Muscle of leg (tissue), 11 donors: ENCODE results near the gene KIAA0825. TPM values are rescaled to one million over a fixed set of nuclear protein-coding genes. Genes with fewer than 3 reads are reported as not detected.

Experiments used
- DNase-seq: peaks from one replicate; pipeline ENCODE4 v3.0.0; 2013
- H3K27ac ChIP-seq: one replicate; pipeline ENCODE4 v1.5.1; 2013; ENCODE audit warnings: mild to moderate bottlenecking, low read length, control low read depth
- H3K27me3 ChIP-seq: one replicate; pipeline ENCODE4 v1.6.1; 2013; ENCODE audit warnings: low read length; ENCODE audit not compliant: control insufficient read depth, insufficient read depth
- H3K36me3 ChIP-seq: one replicate; pipeline ENCODE4 v1.6.1; 2013; ENCODE audit warnings: low read length; ENCODE audit not compliant: control insufficient read depth, insufficient read depth
- H3K4me1 ChIP-seq: one replicate; pipeline ENCODE4 v1.6.1; 2013; ENCODE audit warnings: low read length; ENCODE audit not compliant: control insufficient read depth, insufficient read depth
- H3K4me3 ChIP-seq: one replicate; pipeline ENCODE4 v1.5.1; 2013; ENCODE audit warnings: low read length, control low read depth
- H3K9me3 ChIP-seq: replicated peaks from 2 replicates; pipeline ENCODE4 v1.6.1; 2013; ENCODE audit warnings: low read depth, low read length; ENCODE audit not compliant: control insufficient read depth
- WGBS: methylation state at CpG from one replicate; pipeline ENCODE4 v1.1.5; 2013; ENCODE audit warnings: missing lambda C conversion rate; ENCODE audit not compliant: insufficient coverage; 5-methylcytosine and 5-hydroxymethylcytosine counted together
- polyA plus RNA-seq, 8 donors: library from polyadenylated mRNA; unstranded; fragments of 120-200 nt; gene quantifications; one replicate each; pipeline versions ENCODE4 v1.2.1 to v1.2.3, GENCODE V29; 2013; ENCODE audit warnings: inconsistent platforms in 1 of 8, low replicate concordance in 1 of 8; ENCODE audit not compliant: insufficient read length in 8 of 8, insufficient read depth in 1 of 8
- total RNA-seq: library from RNA; stranded (reverse); fragments of 120-200 nt; gene quantifications from one replicate; pipeline ENCODE4 v1.2.4, GENCODE V29; 2013

KIAA0825 gene
- total and polyA plus RNA-seq, 9 donors = 1.6 to 5.6 (median 2.2) TPM

DNA sequence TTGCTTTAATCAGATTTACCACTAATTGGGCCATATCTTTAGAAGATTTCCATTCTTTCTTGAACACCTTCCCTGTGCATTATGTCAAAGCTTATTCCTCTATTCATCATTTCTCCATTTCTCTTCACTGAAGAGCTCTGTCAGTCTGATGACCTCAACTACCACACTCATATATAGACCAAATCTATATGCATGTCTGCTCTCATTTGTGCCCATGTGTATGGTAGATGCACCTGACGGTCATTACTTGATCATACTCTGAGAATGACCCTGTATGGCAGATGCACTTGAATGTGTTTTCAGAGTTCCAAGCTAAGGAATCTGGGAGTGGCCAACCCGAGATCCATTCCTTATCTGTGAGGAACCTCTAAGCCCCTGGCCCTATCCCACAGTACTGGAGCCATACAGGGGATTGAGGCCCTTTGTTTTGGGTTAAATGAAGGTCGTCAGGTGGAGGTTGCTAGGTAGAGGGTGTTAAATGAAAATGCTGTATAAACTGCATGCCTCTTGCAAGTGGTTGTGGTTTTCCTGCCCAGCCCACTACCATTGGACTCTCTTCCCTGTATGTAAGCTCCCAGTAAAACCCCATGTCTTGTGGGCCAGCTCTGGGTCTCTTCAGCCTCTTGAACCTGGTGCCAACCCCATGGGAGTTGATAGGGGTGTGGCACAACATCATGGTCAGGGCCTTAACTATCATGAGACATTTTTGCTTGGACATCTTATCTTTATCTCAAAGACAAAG is 229.5 kb downstream of the KIAA0825 start:
- Histone ChIP-seq H3K4me3 (no peak overlapping the region), H3K9me3 (no peaks in the 10 kb centered on the region), H3K27me3 (no peaks in the 10 kb centered on the region), H3K27ac (no peak overlapping the region), H3K4me1 (no peaks in the 10 kb centered on the region), H3K36me3 (no peaks in the 10 kb centered on the region)
- no peak for DNase-seq
- WGBS = no CpG with 5 or more reads among the region's 3 CpGs

DNA sequence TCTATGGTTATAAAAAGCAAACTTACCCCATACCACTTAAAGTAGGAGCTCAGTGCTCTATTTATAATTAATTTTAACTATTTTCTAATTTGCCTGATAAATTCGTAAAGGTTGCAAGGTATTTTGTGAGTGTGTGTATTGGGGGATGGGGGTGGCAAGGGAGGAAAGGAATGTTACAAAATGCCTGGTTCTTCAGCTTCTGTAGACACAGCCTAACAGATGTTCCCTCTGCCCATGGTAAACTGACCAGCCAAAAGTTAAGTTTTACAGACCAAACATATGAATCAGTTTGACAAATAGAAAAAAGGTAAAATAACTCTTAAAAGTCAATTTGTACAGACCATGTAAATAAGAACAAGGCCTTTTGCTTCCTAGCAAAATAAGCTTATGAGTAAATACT is 232.6 kb downstream of the KIAA0825 start:
- Histone ChIP-seq H3K4me3 (no peak overlapping the region), H3K4me1 (no peaks in the 10 kb centered on the region), H3K9me3 (no peaks in the 10 kb centered on the region), H3K27me3 (no peaks in the 10 kb centered on the region), H3K27ac (no peak overlapping the region), H3K36me3 (no peaks in the 10 kb centered on the region)
- no CpG with 5 or more reads among the region's 1 CpG for WGBS
- DNase-seq = no peak

DNA sequence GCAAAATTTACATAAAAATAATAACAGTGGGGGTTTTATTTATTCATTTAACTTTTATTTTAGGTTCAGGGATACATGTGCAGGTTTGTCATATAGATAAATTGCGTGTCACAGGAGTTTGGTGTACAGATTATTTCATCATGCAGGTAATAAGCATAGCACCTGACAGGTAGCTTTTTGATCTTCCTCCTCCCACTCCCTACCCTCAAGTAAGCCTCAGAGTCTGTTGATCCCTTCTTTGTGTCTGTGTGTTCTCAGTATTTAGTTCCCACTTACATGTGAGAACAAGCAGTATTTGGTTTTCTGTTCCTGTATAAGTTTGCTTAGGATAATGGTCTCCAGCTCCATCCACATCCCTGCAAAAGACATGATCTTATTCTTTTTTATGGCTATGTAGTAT is 240.3 kb downstream of the KIAA0825 start:
- DNase-seq = no peak
- no peaks in the 10 kb centered on the region for H3K27me3 ChIP-seq
- no peaks in the 10 kb centered on the region for H3K9me3 ChIP-seq
- H3K4me1 ChIP-seq = no peaks in the 10 kb centered on the region
- no peak overlapping the region for H3K27ac ChIP-seq
- no CpG with 5 or more reads among the region's 1 CpG for WGBS
- no peak overlapping the region for H3K4me3 ChIP-seq
- H3K36me3 ChIP-seq = no peaks in the 10 kb centered on the region

DNA sequence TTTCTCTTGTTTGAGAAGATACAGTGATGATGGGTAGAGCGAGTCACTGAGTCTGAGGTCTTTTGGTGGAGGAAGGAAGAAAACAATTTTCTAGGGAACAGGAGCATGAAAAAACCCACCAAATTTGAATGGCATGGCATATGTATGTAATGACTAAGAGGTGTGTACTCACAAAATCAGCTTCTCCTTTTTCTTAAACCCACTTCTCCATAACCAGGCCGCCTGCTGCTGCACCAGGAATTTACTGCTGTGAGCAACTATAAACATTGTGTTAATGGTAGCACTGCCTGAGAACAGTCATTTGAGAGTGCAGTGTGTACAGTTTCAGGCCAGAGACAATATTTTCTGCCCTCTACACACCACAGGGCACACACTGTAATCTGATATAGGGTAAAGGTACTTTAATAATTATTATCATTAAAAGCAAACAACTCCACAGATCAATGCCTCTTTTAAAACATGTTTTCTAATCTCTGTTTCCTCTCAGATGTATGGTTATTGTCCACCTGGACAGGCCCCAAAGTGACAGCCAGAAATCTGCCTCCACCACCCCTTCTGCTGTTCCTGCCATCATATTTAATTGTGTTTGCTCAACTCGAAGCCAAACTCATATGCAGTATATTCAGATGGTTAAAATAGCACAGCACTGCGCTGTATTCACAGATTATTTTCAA is 241.6 kb downstream of the KIAA0825 start:
- Histone ChIP-seq H3K4me3 (no peak overlapping the region), H3K27me3 (no peaks in the 10 kb centered on the region)
- no CpG with 5 or more reads among the region's 4 CpGs for WGBS

DNA sequence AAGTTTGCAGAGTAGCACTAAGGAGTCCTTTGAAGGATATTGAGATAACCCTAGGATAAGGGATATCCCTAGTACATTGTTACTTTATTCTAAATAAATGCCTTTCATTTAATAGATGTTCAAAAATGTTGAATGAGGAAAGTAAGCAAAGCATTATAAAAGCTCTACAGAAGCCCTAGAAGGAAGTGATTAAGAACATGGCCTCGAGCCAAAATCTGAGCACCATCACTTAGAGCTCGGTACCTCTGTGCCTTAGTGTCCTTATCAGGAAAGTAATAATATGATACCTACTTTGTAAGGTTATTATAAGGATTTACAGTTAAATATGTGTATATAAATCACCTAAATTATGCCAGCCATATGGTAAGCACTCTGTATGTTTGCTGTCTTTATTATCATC is 242.6 kb downstream of the KIAA0825 start:
- Histone ChIP-seq H3K27ac (no peak overlapping the region), H3K36me3 (no peaks in the 10 kb centered on the region), H3K4me1 (no peaks in the 10 kb centered on the region), H3K4me3 (no peak overlapping the region), H3K27me3 (no peaks in the 10 kb centered on the region), H3K9me3 (no peaks in the 10 kb centered on the region)
- WGBS = no CpG with 5 or more reads among the region's 2 CpGs
- DNase-seq = no peak

More for the DNA sequence above, 241.6 kb downstream of the KIAA0825 start:
- H3K4me1 ChIP-seq = no peaks in the 10 kb centered on the region
- no peaks in the 10 kb centered on the region for H3K36me3 ChIP-seq
- no peak for DNase-seq
- no peaks in the 10 kb centered on the region for H3K9me3 ChIP-seq
- no peak overlapping the region for H3K27ac ChIP-seq

DNA sequence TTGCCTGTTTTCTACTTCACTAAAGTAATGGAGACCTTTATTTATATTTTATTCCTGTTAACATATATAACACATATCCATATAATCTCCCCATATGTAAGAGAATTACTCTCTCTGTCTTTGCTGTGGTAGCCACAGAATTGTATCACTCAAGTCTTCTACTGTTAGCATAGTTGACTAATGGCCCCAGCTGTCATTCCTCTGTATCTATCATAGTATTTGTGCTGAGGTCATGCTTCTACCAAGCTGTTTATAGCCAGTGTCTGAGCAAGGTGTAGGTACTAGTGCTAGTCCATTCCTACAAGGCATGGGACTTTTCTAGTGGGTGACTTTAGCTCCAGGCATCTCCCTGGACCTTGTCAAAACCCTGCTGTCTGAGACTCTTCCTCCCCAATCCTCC is 244.1 kb downstream of the KIAA0825 start:
- H3K27ac ChIP-seq = no peak overlapping the region
- no peaks in the 10 kb centered on the region for H3K36me3 ChIP-seq
- no peak for DNase-seq
- H3K9me3 ChIP-seq = no peaks in the 10 kb centered on the region
- H3K27me3 ChIP-seq = no peaks in the 10 kb centered on the region
- H3K4me3 ChIP-seq = no peak overlapping the region
- no peaks in the 10 kb centered on the region for H3K4me1 ChIP-seq

DNA sequence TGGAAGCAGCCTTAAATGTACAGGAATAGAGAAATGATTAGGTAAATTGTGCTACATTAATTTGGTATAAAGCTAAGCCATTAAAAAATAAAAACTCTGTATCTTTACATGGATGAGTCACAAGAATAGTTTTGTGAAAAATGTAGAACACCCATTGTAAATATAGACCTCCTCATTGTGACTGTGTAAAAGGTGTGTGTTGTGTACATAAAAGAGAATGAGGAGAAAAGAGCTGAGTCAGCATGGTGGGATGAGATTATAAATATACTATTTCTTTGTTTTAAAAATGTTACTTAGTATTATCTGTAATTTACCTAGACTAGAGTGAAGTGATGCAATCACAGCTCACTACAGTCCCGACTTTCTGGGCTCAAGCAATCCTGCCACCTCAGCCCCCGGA is 250.5 kb downstream of the KIAA0825 start:
- H3K4me1 ChIP-seq = no peaks in the 10 kb centered on the region
- H3K27me3 ChIP-seq = no peaks in the 10 kb centered on the region
- no peaks in the 10 kb centered on the region for H3K9me3 ChIP-seq
- no peak overlapping the region for H3K27ac ChIP-seq
- WGBS = no CpG with 5 or more reads among the region's 2 CpGs
- DNase-seq = no peak
- H3K4me3 ChIP-seq = no peak overlapping the region
- no peaks in the 10 kb centered on the region for H3K36me3 ChIP-seq

DNA sequence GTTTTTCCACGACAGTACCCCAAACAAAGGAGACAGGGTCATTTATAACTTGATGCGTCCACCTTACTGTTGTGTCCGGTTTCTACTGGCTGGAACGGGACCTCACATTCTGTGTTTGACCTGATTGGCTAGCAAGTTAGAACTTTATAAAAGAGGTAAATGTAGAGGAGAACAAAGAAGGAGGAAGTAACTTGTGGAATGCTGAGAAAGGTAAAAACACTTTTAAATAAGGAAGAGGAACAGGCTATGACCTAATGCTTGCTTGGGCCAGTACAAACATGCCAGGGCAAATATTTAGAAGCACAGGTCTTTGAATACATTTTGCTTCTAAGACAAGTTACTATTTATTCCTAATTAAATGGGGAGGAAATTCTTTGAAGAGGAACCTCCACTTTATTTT is 251.6 kb downstream of the KIAA0825 start:
- Histone ChIP-seq H3K36me3 (no peaks in the 10 kb centered on the region), H3K4me3 (no peak overlapping the region), H3K27me3 (no peaks in the 10 kb centered on the region), H3K27ac (no peak overlapping the region), H3K4me1 (no peaks in the 10 kb centered on the region), H3K9me3 (no peaks in the 10 kb centered on the region)
- 80% methylated on average over 4 of the region's 4 CpGs for WGBS
- no peak for DNase-seq

DNA sequence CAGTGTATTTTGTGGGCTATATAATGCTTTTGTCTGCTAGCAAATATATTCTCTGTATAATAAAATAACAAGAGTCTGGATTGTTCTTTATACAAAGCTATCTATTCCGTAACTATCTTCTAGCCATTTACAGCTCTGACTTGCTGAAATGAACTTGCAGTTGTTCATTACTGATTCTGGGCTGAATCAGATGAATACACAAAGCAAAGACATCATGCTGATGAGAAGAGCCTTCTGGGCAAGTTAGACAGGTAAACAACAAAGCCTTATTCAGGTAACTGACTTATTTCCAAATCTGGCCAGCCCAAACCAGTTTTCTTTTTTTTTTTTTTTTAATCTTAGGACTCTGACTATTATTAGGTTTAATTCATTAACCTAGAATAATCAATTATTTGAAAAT is 255.5 kb downstream of the KIAA0825 start:
- no peaks in the 10 kb centered on the region for H3K4me1 ChIP-seq
- no peak overlapping the region for H3K4me3 ChIP-seq
- H3K36me3 ChIP-seq = no peaks in the 10 kb centered on the region
- H3K27me3 ChIP-seq = no peaks in the 10 kb centered on the region
- no CpG with 5 or more reads among the region's 1 CpG for WGBS
- no peaks in the 10 kb centered on the region for H3K9me3 ChIP-seq
- no peak overlapping the region for H3K27ac ChIP-seq
- no peak for DNase-seq

DNA sequence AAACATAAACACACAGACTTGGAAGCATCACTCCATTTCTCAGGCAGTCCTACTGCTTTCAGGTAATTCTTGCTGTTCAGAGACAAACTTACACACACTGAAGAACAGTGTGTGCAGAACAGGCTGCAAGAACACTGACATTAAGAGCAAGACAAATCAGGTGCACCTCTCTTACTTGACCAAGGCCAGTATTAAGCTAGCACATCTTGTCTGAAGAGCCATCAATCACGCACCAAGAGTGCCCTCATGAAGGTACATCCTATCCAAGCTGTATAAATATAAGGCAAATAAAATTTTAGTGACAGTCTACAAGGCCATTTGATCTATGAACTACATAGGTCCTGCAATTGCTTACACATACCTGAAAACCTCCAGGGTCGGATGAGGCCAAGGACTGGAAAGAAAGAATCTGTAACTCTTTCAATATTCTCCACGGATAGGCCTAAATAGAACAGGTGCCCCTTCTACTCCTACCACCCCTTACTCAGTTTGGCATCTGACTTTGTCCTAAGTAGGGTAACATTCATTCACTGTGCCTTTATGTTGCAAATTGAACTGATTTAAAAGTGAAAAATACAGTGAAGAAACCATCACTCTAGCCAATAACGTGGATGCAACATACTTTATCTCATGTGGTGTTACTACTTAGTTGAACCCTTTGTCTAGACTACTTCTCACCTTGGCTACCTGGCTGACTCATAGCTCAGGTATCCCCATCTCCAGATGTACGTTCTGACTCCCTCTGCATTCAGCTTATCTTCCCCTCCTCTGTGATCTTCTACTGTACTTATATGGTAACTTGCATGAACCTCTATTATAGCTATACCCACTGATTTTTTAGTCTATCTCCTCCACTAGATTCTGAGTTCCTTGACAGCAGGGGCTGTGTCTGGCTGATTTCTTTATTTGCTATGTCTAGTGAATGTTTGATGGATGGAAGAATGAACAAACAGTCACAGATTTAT is 256.3 kb downstream of the KIAA0825 start:
- no peaks in the 10 kb centered on the region for H3K4me1 ChIP-seq
- no peak for DNase-seq
- H3K27ac ChIP-seq = no peak overlapping the region
- 70% methylated on average over 2 of the region's 5 CpGs for WGBS
- no peaks in the 10 kb centered on the region for H3K27me3 ChIP-seq
- H3K4me3 ChIP-seq = no peak overlapping the region
- H3K9me3 ChIP-seq = no peaks in the 10 kb centered on the region
- no peaks in the 10 kb centered on the region for H3K36me3 ChIP-seq
